SU-DHL-6 (cell line): Measurements from ENCODE around the gene NPAS3.

Experiments
- H2AFZ ChIP-seq: fragments of 200-600 bp; sonication (generic); 2 replicates; pipeline ENCODE4 v1.6.1; 2014; ENCODE audit warnings: low read depth, mild to moderate bottlenecking, moderate library complexity, mixed read lengths, antibody characterized with exemption, low read length; ENCODE audit not compliant: severe bottlenecking
- H3F3A ChIP-seq: fragments of 200-600 bp; shearing (Covaris generic); 2 replicates; pipeline ENCODE4 v1.6.0; 2016; ENCODE audit warnings: antibody characterized with exemption, mild to moderate bottlenecking; ENCODE audit not compliant: insufficient read depth
- H3K27ac ChIP-seq: fragments of 200-600 bp; sonication (generic); 2 replicates; pipeline ENCODE4 v1.5.1; 2016; ENCODE audit warnings: low read depth, mild to moderate bottlenecking, low read length, moderate library complexity, mixed read lengths
- H3K27me3 ChIP-seq: fragments of 200-600 bp; sonication (generic), shearing (Covaris generic); 2 replicates; pipeline ENCODE4 v1.6.0; 2014; ENCODE audit warnings: mild to moderate bottlenecking, low read length
- H3K36me3 ChIP-seq: fragments of 200-600 bp; sonication (generic); 2 replicates; pipeline ENCODE4 v1.6.1; 2014; ENCODE audit warnings: mild to moderate bottlenecking, low read length, mixed read lengths
- H3K4me2 ChIP-seq: fragments of 300-600, 200-600 bp; shearing (Covaris generic), sonication (generic); 2 replicates; pipeline ENCODE4 v1.6.0; 2014; ENCODE audit warnings: low read length, low read depth, mild to moderate bottlenecking; ENCODE audit not compliant: poor library complexity, severe bottlenecking
- H3K4me3 ChIP-seq: fragments of 200-600 bp; sonication (generic); 2 replicates; pipeline ENCODE4 v1.5.1; 2014; ENCODE audit warnings: antibody characterized with exemption, low read length, mild to moderate bottlenecking, mixed read lengths; ENCODE audit not compliant: insufficient read depth, poor library complexity, severe bottlenecking
- H3K79me2 ChIP-seq: fragments of 200-600 bp; sonication (generic); 2 replicates; pipeline ENCODE4 v1.6.1; 2014; ENCODE audit warnings: mild to moderate bottlenecking, low read length, moderate library complexity; ENCODE audit not compliant: insufficient read depth
- H3K9ac ChIP-seq: fragments of 200-600 bp; sonication (generic); 2 replicates; pipeline ENCODE4 v1.7.0; 2014; ENCODE audit warnings: mild to moderate bottlenecking, low read length
- H3K9me2 ChIP-seq: fragments of 200-600 bp; sonication (generic); replicated peaks from 2 replicates; pipeline ENCODE4 v1.6.1; 2014; ENCODE audit warnings: low read length; ENCODE audit not compliant: insufficient read depth
- H3K9me3 ChIP-seq: fragments of 200-600 bp; sonication (generic); 2 replicates; pipeline ENCODE4 v1.6.1; 2014; ENCODE audit warnings: low read length, mixed read lengths; ENCODE audit not compliant: insufficient read depth
- H4K20me1 ChIP-seq: fragments of 200-600 bp; sonication (generic); 2 replicates; pipeline ENCODE4 v1.6.1; 2014; ENCODE audit warnings: low read depth, mild to moderate bottlenecking, antibody characterized with exemption, low read length, moderate library complexity, mixed read lengths
- CTCF ChIP-seq: fragments of 200-600 bp; sonication (generic); IDR thresholded peaks from one replicate; pipeline ENCODE4 v1.5.1; 2017; ENCODE audit warnings: antibody characterized with exemption, mild to moderate bottlenecking, low read length, moderate library complexity; ENCODE audit not compliant: insufficient read depth, poor library complexity, severe bottlenecking
- EZH2phosphoT487 ChIP-seq: fragments of 200-600 bp; sonication (generic), shearing (Covaris generic); conservative IDR thresholded peaks from 2 replicates; pipeline ENCODE4 v1.6.1; 2018; ENCODE audit warnings: mild to moderate bottlenecking, antibody characterized with exemption, low read length, moderate library complexity, mixed read lengths

NPAS3 gene

GRCh38 chr14:33386781-33387180 is 448.1 kb downstream of the NPAS3 start:
- no peak overlapping the region for H2AFZ ChIP-seq
- no peaks in the 10 kb centered on the region for H3K9me2 ChIP-seq
- no peaks in the 10 kb centered on the region for H3K9me3 ChIP-seq
- H3F3A ChIP-seq: no peaks in the 10 kb centered on the region
- H3K79me2 ChIP-seq: no peaks in the 10 kb centered on the region
- TF ChIP-seq EZH2phosphoT487 (no peak), CTCF (no peak)
- no peak overlapping the region for H3K4me3 ChIP-seq
- no peaks in the 10 kb centered on the region for H4K20me1 ChIP-seq
- H3K36me3 ChIP-seq: no peaks in the 10 kb centered on the region
- H3K9ac ChIP-seq: no peak overlapping the region
- no peaks in the 10 kb centered on the region for H3K27me3 ChIP-seq
- H3K27ac ChIP-seq: no peak overlapping the region
- no peak overlapping the region for H3K4me2 ChIP-seq

GRCh38 chr14:33390335-33390734 is 451.7 kb downstream of the NPAS3 start:
- no peak for TF ChIP-seq EZH2phosphoT487
- TF ChIP-seq CTCF: no peak

GRCh38 chr14:33393231-33393894 is 454.7 kb downstream of the NPAS3 start:
- Histone ChIP-seq H3K27me3 (no peaks in the 10 kb centered on the region), H3K79me2 (no peaks in the 10 kb centered on the region), H3K36me3 (no peaks in the 10 kb centered on the region), H4K20me1 (no peaks in the 10 kb centered on the region), H3K27ac (no peak overlapping the region), H2AFZ (no peak overlapping the region), H3K9me3 (no peaks in the 10 kb centered on the region), H3F3A (no peaks in the 10 kb centered on the region), H3K9me2 (no peaks in the 10 kb centered on the region), H3K9ac (no peak overlapping the region), H3K4me3 (no peak overlapping the region), H3K4me2 (no peak overlapping the region)
- TF ChIP-seq CTCF (no peak), EZH2phosphoT487 (no peak)

More at GRCh38 chr14:33390335-33390734, 451.7 kb downstream of the NPAS3 start:
- Histone ChIP-seq H3K9me2 (no peaks in the 10 kb centered on the region), H3K9me3 (no peaks in the 10 kb centered on the region), H3K27me3 (no peaks in the 10 kb centered on the region), H3K36me3 (no peaks in the 10 kb centered on the region), H3K79me2 (no peaks in the 10 kb centered on the region), H3K4me3 (no peak overlapping the region), H3K9ac (no peak overlapping the region), H3K4me2 (no peak overlapping the region), H4K20me1 (no peaks in the 10 kb centered on the region), H3F3A (no peaks in the 10 kb centered on the region), H3K27ac (no peak overlapping the region), H2AFZ (no peak overlapping the region)
